GM20000 (cell line): ENCODE results near the gene GLUL.

Source experiments
- DNase-seq: peaks from one replicate; pipeline ENCODE4 v3.0.0; 2012; ENCODE audit warnings: low spot score
- CTCF ChIP-seq: IDR thresholded peaks from 2 replicates; pipeline ENCODE4 v1.5.1; 2012; ENCODE audit warnings: mild to moderate bottlenecking, control low read depth; ENCODE audit errors: extremely low read depth, missing control alignments

The GLUL gene

GRCh38 chr1:182386980-182387379, 4.6 kb downstream of the GLUL start:
- no peak for DNase-seq
- TF ChIP-seq CTCF, result no peak

- no peak for DNase-seq
- no peak for TF ChIP-seq CTCF
Observed at GRCh38 chr1:182385885-182386853, 5.4 kb downstream of the GLUL start.

GRCh38 chr1:182384387-182384960, 7.1 kb downstream of the GLUL start:
- DNase-seq, result no peak
- TF ChIP-seq CTCF, result no peak

- TF ChIP-seq CTCF, result no peak
- DNase-seq, result no peak
Observed at GRCh38 chr1:182383934-182384333, 7.7 kb downstream of the GLUL start.

- DNase-seq, result no peak
- TF ChIP-seq CTCF, result no peak
Observed at GRCh38 chr1:182383037-182383661, 8.4 kb downstream of the GLUL start.

GRCh38 chr1:182381962-182382819, 9.4 kb downstream of the GLUL start:
- DNase-seq, result no peak
- TF ChIP-seq CTCF, result no peak
